ENCODE data around the gene PPIP5K2.

The PPIP5K2 gene

DNA sequence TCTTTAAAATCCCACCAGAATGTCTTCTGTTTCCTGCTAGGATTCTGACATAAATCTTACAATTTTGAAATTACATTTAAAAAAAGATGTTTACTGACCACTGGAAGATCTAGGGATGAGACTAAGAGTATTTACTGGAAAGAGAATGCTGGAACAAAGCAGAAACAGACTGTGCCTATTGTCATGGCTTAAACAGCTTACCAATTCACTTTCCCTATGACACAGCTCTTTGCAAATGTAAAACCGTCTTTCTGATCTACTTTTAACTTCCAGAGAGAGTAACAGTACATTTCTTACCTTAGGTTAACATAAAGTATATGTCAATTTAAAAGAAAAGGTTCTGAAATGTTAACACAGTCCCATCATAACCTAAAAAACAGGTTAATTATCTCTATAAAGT is 10.8 kb upstream of the PPIP5K2 start:
- TF ChIP-seq, protein P1, sequence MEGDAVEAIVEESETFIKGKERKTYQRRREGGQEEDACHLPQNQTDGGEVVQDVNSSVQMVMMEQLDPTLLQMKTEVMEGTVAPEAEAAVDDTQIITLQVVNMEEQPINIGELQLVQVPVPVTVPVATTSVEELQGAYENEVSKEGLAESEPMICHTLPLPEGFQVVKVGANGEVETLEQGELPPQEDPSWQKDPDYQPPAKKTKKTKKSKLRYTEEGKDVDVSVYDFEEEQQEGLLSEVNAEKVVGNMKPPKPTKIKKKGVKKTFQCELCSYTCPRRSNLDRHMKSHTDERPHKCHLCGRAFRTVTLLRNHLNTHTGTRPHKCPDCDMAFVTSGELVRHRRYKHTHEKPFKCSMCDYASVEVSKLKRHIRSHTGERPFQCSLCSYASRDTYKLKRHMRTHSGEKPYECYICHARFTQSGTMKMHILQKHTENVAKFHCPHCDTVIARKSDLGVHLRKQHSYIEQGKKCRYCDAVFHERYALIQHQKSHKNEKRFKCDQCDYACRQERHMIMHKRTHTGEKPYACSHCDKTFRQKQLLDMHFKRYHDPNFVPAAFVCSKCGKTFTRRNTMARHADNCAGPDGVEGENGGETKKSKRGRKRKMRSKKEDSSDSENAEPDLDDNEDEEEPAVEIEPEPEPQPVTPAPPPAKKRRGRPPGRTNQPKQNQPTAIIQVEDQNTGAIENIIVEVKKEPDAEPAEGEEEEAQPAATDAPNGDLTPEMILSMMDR (conservative IDR thresholded peaks at IDR 0.05; ENCODE audit: control insufficient read depth, insufficient read depth, low read depth, low read length): no peak
- DNase-seq (ENCODE audit: low read depth): no peak
- no peak overlapping the region for H3K4me3 ChIP-seq (ENCODE audit: control insufficient read depth, low read depth, low read length)

DNA sequence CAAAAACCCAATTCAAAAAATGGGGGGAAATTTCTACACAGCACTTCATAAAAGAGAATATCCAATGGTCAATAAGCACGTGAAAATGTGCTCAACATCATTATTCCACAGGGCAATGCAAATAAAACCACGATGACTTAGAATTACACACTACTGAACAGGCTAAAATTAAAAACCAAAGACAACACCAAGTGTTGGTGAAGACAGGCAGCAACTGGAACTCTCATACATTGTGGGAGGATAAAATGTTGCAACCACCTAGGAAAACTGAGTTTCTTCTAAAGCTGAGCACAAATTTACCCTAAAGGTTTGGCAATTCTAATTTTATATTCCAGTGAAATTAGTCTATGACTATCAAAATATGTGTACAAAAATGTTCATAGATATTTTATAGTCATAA is 9.7 kb upstream of the PPIP5K2 start:
- H3K4me3 ChIP-seq (ENCODE audit: control insufficient read depth, low read depth, low read length): no peak overlapping the region
- TF ChIP-seq, protein P1 (conservative IDR thresholded peaks at IDR 0.05; ENCODE audit: control insufficient read depth, insufficient read depth, low read depth, low read length): no peak
- no peak for DNase-seq (ENCODE audit: low read depth)

DNA sequence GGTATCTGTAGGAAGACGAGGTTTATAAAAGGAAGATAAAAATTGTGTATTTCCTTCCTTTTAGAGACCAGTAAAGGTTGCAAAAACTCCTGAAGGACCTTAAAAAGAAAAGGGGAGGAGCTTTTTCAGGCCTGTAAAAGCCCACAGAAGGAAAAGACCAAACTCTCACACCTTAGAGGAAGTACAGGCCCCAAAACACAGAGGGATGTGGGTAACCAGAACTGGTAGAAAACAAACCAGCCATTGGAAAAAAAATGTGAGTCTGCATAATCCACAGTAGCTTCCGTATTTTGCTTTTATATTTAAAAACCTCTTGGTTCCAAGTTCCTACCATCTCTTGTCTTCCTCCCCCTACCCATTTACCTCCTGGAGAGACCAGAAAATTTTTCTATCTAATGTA is 8.6 kb upstream of the PPIP5K2 start:
- H3K4me3 ChIP-seq (ENCODE audit: control insufficient read depth, low read depth, low read length): no peak overlapping the region
- TF ChIP-seq, protein P1 (conservative IDR thresholded peaks at IDR 0.05; ENCODE audit: control insufficient read depth, insufficient read depth, low read depth, low read length): no peak
- DNase-seq (ENCODE audit: low read depth): no peak

DNA sequence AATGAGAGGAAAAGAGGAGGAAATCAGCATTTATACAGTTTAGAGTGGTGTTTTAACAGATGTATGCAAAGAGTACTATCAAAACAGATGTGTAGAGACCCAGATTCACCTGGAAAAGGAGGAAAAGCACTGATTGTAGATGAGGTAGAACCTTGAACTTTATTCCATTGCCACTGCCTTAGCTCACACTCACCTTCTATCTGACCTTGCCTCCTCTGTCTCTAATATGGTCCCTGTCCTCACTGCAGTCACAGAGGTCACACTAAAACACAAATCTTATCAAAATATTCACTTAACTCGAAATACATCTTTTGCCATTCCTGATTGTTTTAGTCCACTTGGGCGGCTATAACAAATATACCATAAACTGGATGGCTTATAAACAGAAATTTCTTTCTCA is 7.2 kb upstream of the PPIP5K2 start:
- TF ChIP-seq, protein P1 (conservative IDR thresholded peaks at IDR 0.05; ENCODE audit: control insufficient read depth, insufficient read depth, low read depth, low read length): no peak
- H3K4me3 ChIP-seq (ENCODE audit: control insufficient read depth, low read depth, low read length): no peak overlapping the region
- no peak for DNase-seq (ENCODE audit: low read depth)

DNA sequence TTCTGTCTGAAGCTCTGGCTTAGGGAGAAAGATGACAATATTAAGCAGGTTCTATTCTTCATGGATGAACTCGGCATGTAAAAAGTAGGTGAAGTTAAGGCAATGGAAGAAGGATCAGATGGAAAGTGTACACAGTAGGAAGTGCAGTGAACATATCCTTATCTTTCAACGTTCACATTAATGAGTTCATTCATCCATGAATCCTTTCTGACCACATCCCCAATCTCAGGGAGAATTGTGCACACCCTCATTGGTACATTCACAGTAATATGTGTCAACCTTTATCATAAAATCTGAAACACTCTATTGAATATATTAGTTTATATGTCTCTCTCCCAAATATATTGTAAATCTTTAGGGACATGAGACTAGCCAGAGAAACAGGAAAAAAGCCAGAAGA is 5.7 kb upstream of the PPIP5K2 start:
- no peak overlapping the region for H3K4me3 ChIP-seq (ENCODE audit: control insufficient read depth, low read depth, low read length)
- TF ChIP-seq, protein P1 (conservative IDR thresholded peaks at IDR 0.05; ENCODE audit: control insufficient read depth, insufficient read depth, low read depth, low read length): no peak
- no peak for DNase-seq (ENCODE audit: low read depth)

DNA sequence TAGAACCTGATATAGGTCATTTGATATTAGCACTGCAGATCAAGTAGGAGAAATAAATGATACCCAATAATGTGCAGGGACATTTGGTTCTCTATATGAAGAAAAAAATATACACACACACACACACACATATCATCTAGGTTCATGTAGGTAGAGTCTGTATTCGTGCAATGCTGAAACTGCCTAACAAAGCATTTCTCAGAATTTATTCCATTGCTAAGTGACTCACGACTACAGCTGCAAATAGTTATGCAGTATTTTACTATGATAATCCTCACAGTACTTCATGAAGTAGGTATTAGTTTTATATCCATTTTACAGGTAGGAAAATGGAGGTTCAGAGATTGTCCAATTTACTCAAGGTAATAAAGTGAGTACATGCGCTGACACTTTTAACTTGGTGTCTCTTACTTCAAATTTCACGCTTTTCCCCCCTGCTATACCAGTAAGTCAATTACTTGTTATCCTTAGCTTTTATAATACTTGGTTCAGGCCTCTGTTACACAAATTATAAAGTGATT is 2.6 kb upstream of the PPIP5K2 start:
- TF ChIP-seq, protein P1 (conservative IDR thresholded peaks at IDR 0.05; ENCODE audit: control insufficient read depth, insufficient read depth, low read depth, low read length): no peak
- no peak overlapping the region for H3K4me3 ChIP-seq (ENCODE audit: control insufficient read depth, low read depth, low read length)

More for the DNA sequence above, 2.6 kb upstream of the PPIP5K2 start:
- DNase-seq (ENCODE audit: low read depth): peak; percentile 36
